Lower lobe of right lung (tissue), 2 donors: ENCODE data around the gene MGAT4C. TPM values are rescaled to one million over a fixed set of nuclear protein-coding genes. Genes with fewer than 3 reads are reported as not detected.

ENCODE experiments used
- ATAC-seq, 2 donors: fragments of 200-7000 bp; cut with Tn5 transposase; one replicate each; pipeline ENCODE4 v1.9.1; 2020 to 2022; ENCODE audit warnings: mild to moderate bottlenecking in 2 of 2, moderate library complexity in 2 of 2
- DNase-seq: peaks from one replicate; pipeline ENCODE4 v3.0.0-alpha.2; 2020
- H3K27ac ChIP-seq: fragments of 200-600 bp; one replicate; pipeline ENCODE4 v1.8.0; 2022
- H3K27me3 ChIP-seq: fragments of 200-600 bp; one replicate; pipeline ENCODE4 v1.8.0; 2022; ENCODE audit warnings: low read depth
- H3K36me3 ChIP-seq: fragments of 200-600 bp; one replicate; pipeline ENCODE4 v1.8.0; 2022; ENCODE audit warnings: mild to moderate bottlenecking
- H3K4me1 ChIP-seq: fragments of 200-600 bp; one replicate; pipeline ENCODE4 v1.8.0; 2022
- H3K4me3 ChIP-seq: fragments of 200-600 bp; one replicate; pipeline ENCODE4 v1.8.0; 2022; ENCODE audit warnings: mild to moderate bottlenecking
- H3K9me3 ChIP-seq: fragments of 200-600 bp; one replicate; pipeline ENCODE4 v1.8.0; 2022
- CTCF ChIP-seq: fragments of 200-600 bp; IDR thresholded peaks from one replicate; pipeline ENCODE4 v1.8.0; 2022; ENCODE audit warnings: antibody characterized with exemption, mild to moderate bottlenecking
- intact Hi-C: fragments of 100-400 bp; cut with DNase I; formaldehyde crosslinking; loops from one replicate; pipeline ENCODE4 v1.11.0; 2022
- total RNA-seq: library from RNA; stranded (reverse); fragmentation: NEBNext Ultra II Directional; extraction: Animal tissue kit (Norgen Biotek cat#: 25700); gene quantifications from one replicate; pipeline ENCODE4 v1.2.1, GENCODE V29; 2021
- donor health status: DM: no; HTN: yes; CAD: no; lungs with severe emphysema.

The MGAT4C gene
- total RNA-seq, 1 donor from 2014 or later = 0.21 TPM

- H3K4me3 ChIP-seq = no peak overlapping the region
- ATAC-seq (no peak), DNase-seq (no peak)
- no peaks in the 10 kb centered on the region for H3K4me1 ChIP-seq
- H3K27ac ChIP-seq = no peak overlapping the region
- intact Hi-C loops = no loop called here
- no peaks in the 10 kb centered on the region for H3K36me3 ChIP-seq
- TF ChIP-seq CTCF = no peak
- H3K9me3 ChIP-seq = no peaks in the 10 kb centered on the region
- no peaks in the 10 kb centered on the region for H3K27me3 ChIP-seq
These were observed 43.2 kb downstream of the MGAT4C start for GRCh38 chr12:86213012-86213411.

GRCh38 chr12:86198696-86199444, 57.3 kb downstream of the MGAT4C start:
- H3K36me3 ChIP-seq = no peaks in the 10 kb centered on the region
- H3K4me1 ChIP-seq = no peaks in the 10 kb centered on the region
- H3K27ac ChIP-seq = no peak overlapping the region
- H3K27me3 ChIP-seq = no peaks in the 10 kb centered on the region
- intact Hi-C loops = no loop called here
- no peak for TF ChIP-seq CTCF
- ATAC-seq (no peak), DNase-seq (no peak)
- H3K4me3 ChIP-seq = no peak overlapping the region
- no peaks in the 10 kb centered on the region for H3K9me3 ChIP-seq

GRCh38 chr12:86196465-86196864, 59.7 kb downstream of the MGAT4C start:
- H3K27me3 ChIP-seq = no peaks in the 10 kb centered on the region
- H3K4me3 ChIP-seq = no peak overlapping the region
- DNase-seq (no peak), ATAC-seq (no peak)
- TF ChIP-seq CTCF = no peak
- no peaks in the 10 kb centered on the region for H3K4me1 ChIP-seq
- H3K9me3 ChIP-seq = no peaks in the 10 kb centered on the region
- intact Hi-C loops = no loop called here
- no peaks in the 10 kb centered on the region for H3K36me3 ChIP-seq
- no peak overlapping the region for H3K27ac ChIP-seq

GRCh38 chr12:86194721-86195120, 61.5 kb downstream of the MGAT4C start:
- no peak for DNase-seq
- TF ChIP-seq CTCF = no peak
- Histone ChIP-seq H3K27ac (no peak overlapping the region), H3K36me3 (no peaks in the 10 kb centered on the region), H3K4me3 (no peak overlapping the region), H3K27me3 (no peaks in the 10 kb centered on the region), H3K4me1 (no peaks in the 10 kb centered on the region), H3K9me3 (no peaks in the 10 kb centered on the region)
- no peak for ATAC-seq
- intact Hi-C loops = no loop called here

- no peak overlapping the region for H3K4me3 ChIP-seq
- no peak for ATAC-seq
- no peaks in the 10 kb centered on the region for H3K36me3 ChIP-seq
- DNase-seq = no peak
- intact Hi-C loops = no loop called here
- H3K27ac ChIP-seq = no peak overlapping the region
- no peak for TF ChIP-seq CTCF
- H3K4me1 ChIP-seq = no peaks in the 10 kb centered on the region
- H3K9me3 ChIP-seq = no peaks in the 10 kb centered on the region
- H3K27me3 ChIP-seq = no peaks in the 10 kb centered on the region
These were observed 62.3 kb downstream of the MGAT4C start for GRCh38 chr12:86193931-86194330.
